ENCODE measurements around the gene ASPN. TPM values are rescaled to one million over a fixed set of nuclear protein-coding genes. Genes with fewer than 3 reads are reported as not detected.

The ASPN gene
- total RNA-seq, 4 donors from 2014 or later = 29.5 to 160 (median 73.0) TPM

DNA sequence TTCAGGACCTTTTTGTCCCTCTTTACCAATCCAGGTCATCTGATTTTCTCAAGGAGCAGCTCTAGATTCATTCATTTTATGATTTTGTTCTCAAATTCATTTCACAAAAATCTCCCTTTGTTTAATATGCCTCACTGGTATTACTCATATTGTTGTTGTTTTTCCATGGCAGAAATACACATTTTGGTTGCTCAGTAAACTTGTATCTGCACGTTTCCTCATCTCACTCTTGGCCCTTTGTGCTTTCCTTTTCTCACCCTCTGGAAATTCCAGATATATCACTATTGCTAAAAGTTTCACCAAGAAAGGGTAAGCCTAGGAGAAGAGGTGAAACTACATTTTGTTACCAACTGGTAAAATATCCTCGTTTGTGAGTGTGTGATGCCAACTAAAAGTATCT, 14.8 kb downstream of the ASPN start:
- Histone ChIP-seq H3K27me3 (no peaks in the 10 kb centered on the region), H3K4me1 (peaks cover 0 to 14% of the 10 kb centered on the region in 2 donors), H3K4me3 (no peak overlapping the region), H3K9me3 (no peaks in the 10 kb centered on the region), H3K36me3 (no peaks in the 10 kb centered on the region), H3K27ac (peak overlapping the region in 1 of 2 donors; percentile 29)
- intact Hi-C loops (cut with DNase I; ENCODE audit: low total_unique reads) = no loop called here
- TF ChIP-seq, protein P1, sequence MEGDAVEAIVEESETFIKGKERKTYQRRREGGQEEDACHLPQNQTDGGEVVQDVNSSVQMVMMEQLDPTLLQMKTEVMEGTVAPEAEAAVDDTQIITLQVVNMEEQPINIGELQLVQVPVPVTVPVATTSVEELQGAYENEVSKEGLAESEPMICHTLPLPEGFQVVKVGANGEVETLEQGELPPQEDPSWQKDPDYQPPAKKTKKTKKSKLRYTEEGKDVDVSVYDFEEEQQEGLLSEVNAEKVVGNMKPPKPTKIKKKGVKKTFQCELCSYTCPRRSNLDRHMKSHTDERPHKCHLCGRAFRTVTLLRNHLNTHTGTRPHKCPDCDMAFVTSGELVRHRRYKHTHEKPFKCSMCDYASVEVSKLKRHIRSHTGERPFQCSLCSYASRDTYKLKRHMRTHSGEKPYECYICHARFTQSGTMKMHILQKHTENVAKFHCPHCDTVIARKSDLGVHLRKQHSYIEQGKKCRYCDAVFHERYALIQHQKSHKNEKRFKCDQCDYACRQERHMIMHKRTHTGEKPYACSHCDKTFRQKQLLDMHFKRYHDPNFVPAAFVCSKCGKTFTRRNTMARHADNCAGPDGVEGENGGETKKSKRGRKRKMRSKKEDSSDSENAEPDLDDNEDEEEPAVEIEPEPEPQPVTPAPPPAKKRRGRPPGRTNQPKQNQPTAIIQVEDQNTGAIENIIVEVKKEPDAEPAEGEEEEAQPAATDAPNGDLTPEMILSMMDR (IDR thresholded peaks at IDR 0.05) = no peak
- no peak for TF ChIP-seq POLR2A (IDR thresholded peaks at IDR 0.05)
- DNase-seq = no peak

DNA sequence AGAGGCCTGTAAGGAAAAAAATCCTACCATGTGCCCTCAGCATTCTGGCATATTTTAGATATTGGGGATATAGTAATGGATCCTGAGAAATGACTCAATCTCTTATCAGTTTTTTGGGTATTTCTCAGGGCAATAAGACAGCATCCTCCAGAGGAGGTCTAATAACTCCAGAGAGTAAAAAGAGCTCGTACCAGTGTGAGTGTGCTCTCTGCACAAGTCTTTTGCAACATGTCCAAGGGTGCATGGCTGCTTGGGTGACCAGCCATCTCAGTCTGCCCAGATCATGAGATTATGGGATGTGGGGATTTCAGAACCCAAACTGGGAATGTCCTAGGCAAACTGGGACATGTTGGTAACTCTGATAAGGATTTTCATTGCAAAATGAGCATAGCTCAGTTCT, 15.3 kb downstream of the ASPN start:
- DNase-seq = no peak
- intact Hi-C loops (cut with DNase I; ENCODE audit: low total_unique reads) = no loop called here

DNA sequence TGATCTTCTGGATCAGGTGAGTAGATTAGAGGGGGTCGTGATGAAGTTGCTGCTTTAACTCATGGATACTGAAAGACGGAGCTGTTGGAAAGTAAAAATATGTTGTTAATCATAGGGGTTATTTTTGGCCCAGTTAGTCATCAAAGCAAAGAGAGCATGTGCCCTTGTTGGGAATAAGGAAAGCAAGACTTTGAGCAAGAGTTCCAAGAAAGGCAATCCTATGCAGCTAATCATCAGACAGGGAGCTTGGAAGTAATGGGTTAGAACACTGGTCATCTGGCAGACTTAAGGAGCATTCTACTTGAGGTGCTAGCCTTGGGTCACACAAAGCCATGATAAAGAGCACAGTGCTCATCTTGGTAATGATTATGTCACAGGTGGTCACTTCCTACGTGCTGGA, 18.3 kb downstream of the ASPN start:
- Histone ChIP-seq H3K4me3 (no peak overlapping the region), H3K27ac (peak overlapping the region; percentile 93 to 95)
- intact Hi-C loops (cut with DNase I; ENCODE audit: low total_unique reads) = no loop called here

More for the DNA sequence above, 15.3 kb downstream of the ASPN start:
- H3K9me3 ChIP-seq = no peaks in the 10 kb centered on the region
- no peaks in the 10 kb centered on the region for H3K36me3 ChIP-seq
- peaks cover 0 to 14% of the 10 kb centered on the region in 2 donors for H3K4me1 ChIP-seq
- TF ChIP-seq, protein P1 (IDR thresholded peaks at IDR 0.05) = no peak
- no peak for TF ChIP-seq POLR2A (IDR thresholded peaks at IDR 0.05)
- H3K27ac ChIP-seq = peak overlapping the region in 1 of 2 donors; percentile 29
- H3K4me3 ChIP-seq = no peak overlapping the region
- no peaks in the 10 kb centered on the region for H3K27me3 ChIP-seq

DNA sequence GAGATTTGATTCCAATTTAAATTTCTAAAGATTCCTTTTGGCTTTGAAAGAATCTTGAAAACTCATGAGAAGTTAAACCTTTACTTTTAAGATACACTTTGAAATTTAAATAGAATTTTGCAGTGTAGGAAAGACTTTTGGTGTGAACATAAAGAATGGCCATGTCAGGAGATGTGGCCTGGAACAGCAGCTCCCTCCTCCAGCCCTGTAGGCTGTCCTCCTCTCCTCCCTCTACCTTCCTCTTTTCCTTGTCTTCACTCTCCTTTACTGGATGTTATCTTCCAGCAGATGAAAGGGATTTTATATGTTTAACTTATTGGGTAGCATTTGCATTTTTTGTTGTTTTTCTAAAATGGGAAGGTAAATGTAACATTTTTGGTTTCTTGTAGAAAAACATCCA, 18.9 kb downstream of the ASPN start:
- no peak for DNase-seq
- Histone ChIP-seq H3K27ac (peak overlapping the region; percentile 93 to 95), H3K4me1 (peaks cover 0 to 14% of the 10 kb centered on the region in 2 donors), H3K4me3 (no peak overlapping the region), H3K9me3 (no peaks in the 10 kb centered on the region), H3K27me3 (no peaks in the 10 kb centered on the region), H3K36me3 (no peaks in the 10 kb centered on the region)
- TF ChIP-seq, protein P1 (IDR thresholded peaks at IDR 0.05) = no peak
- TF ChIP-seq POLR2A (IDR thresholded peaks at IDR 0.05) = no peak
- intact Hi-C loops (cut with DNase I; ENCODE audit: low total_unique reads) = no loop called here

More for the DNA sequence above, 18.3 kb downstream of the ASPN start:
- Histone ChIP-seq H3K9me3 (no peaks in the 10 kb centered on the region), H3K36me3 (no peaks in the 10 kb centered on the region), H3K4me1 (peaks cover 0 to 14% of the 10 kb centered on the region in 2 donors), H3K27me3 (no peaks in the 10 kb centered on the region)
- DNase-seq = peak in 1 of 2 donors; percentile 56
- peak; percentile 22 to 39 for TF ChIP-seq POLR2A (IDR thresholded peaks at IDR 0.05)
- TF ChIP-seq, protein P1 (IDR thresholded peaks at IDR 0.05) = no peak

DNA sequence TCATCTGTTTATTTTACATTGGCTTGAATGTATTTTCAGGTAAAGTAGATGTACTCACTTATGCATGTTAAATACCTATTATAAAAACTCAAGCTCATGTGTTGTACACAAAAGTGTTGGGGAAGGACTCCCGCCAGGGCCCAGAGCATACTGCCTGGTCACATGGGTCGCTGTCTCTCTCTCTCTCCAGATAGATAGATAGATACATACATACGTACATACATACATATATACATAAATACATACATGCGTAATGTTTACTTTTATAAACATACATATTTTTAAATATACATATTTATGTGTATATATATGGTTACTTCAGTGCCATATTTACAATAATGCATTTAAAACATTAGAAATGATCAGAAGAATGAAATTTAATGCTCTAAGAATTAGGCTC, 24.7 kb downstream of the ASPN start:
- Histone ChIP-seq H3K36me3 (no peaks in the 10 kb centered on the region), H3K9me3 (no peaks in the 10 kb centered on the region), H3K4me3 (no peak overlapping the region), H3K27ac (peak overlapping the region; percentile 9 to 49), H3K27me3 (no peaks in the 10 kb centered on the region), H3K4me1 (peaks cover 0 to 1% of the 10 kb centered on the region in 2 donors)
- no peak for DNase-seq
- TF ChIP-seq, protein P1 (IDR thresholded peaks at IDR 0.05) = no peak
- no peak for TF ChIP-seq POLR2A (IDR thresholded peaks at IDR 0.05)
- intact Hi-C loops (cut with DNase I; ENCODE audit: low total_unique reads) = no loop called here

Measured in uterus (tissue), 4 donors.